Posterior vena cava (tissue), 2 donors: ENCODE data around the gene MXRA7. TPM values are rescaled to one million over a fixed set of nuclear protein-coding genes. Genes with fewer than 3 reads are reported as not detected.
"Not testable (repeated sequence)": the region's sequence is repeated elsewhere in the genome, so short reads cannot be mapped to it uniquely, and the experiment has no call there.

Source experiments
- DNase-seq: peaks from one replicate; pipeline ENCODE4 v3.0.0-alpha.2; 2020; ENCODE audit warnings: low spot score
- intact Hi-C, 2 donors: fragments of 100-400 bp; cut with DNase I; formaldehyde crosslinking; loops; one replicate each; pipeline versions ENCODE4 v1.14.1 to v1.14.2; 2022 to 2023
- total RNA-seq, 2 donors: library from RNA; stranded (reverse); fragmentation: NEBNext Ultra II Directional; extraction: Animal tissue kit (Norgen Biotek cat#: 25700); gene quantifications; one replicate each; pipeline ENCODE4 v1.2.1, GENCODE V29; 2021
- donor health status: DM: yes; HTN: yes; CAD: no.
- donor health status: DM: yes; HTN: yes; CAD: no.

Gene MXRA7
- total RNA-seq, 2 donors from 2014 or later, result 343 to 428 TPM

DNA sequence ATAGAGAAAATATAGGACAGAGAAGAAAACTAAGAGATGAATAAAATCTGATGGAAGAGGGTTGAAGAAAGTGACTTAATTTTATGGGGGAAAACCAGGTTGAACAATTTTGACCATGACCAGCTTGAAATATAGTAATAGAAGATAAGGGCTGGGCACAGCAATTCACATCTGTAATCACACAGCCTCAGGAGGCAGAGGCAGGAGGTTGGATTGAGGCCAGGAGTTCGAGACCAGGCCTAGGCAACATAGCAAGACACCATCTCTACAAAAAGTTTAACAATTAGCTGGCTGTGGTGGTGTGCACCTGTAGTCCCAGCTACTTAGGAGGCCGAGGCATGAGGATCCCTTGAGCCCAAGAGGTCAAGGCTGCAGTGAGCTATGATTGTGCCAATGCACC, 8.7 kb downstream of the MXRA7 start:
- intact Hi-C loops, result no loop called here
- DNase-seq, result no peak

- intact Hi-C loops, result no loop called here
- DNase-seq, result no peak
These were observed 9.2 kb downstream of the MXRA7 start for GRCh38 chr17:76701471-76701967.

DNA sequence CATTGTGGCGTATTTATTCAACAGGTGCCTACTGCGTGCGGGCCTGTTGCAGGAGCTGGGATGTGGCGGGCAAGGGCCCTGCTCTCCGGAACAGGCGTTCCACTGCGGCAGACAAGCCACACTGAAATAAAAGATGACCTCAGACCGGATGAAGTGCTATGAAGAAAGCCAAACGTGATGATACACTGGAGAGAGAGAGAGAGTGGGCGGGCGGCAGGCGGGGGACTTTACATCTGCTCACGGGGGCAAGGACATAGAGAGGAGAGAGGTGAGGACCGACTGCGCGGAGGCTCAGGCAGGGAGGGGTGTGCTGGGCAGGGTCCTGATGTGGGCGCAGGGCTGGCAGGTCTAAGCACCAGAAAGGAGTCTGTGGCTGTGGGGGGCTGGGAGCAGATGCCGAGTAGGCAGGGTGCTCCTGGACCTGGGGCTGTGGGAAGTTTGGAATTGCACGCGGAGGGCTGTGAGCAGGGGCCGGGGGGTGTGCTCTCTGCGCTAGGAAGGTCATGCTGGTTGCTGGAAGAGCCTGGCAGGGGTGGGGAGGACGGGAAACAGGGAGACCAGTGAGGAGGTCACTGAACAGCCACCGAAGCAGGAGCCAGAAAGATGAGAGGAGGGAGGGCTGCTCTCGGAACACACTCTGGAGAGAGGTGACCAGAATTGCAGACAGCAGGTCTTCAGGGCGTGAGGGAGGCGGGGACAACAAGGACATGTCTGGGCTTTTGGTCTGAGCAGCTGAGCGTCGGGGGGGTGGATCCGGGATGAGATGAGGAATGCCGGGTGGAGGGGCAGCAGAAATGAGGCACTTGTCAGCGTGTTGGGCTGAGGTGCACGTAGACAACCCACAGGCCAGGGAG, 9.9 kb downstream of the MXRA7 start:
- intact Hi-C loops, result no loop called here
- DNase-seq, result peak; percentile 88

DNA sequence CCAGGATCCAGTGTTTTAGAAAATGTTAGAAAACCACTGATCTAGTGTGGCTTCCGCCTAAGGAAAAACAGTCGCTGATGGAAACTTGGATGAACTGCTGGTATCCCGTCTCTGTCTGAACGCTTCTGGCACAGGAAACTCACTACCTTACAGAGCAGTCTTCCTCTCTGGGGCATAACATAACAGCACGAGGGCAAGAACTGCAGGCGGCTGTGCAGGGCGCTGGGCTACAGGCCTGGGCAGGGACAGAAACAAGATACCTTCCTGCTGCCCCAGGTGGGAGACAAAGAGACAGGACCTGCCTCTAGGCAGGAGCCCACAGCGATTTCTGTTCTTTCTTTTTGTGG, 10.5 kb downstream of the MXRA7 start:
- intact Hi-C loops, result no loop called here
- no peak for DNase-seq

DNA sequence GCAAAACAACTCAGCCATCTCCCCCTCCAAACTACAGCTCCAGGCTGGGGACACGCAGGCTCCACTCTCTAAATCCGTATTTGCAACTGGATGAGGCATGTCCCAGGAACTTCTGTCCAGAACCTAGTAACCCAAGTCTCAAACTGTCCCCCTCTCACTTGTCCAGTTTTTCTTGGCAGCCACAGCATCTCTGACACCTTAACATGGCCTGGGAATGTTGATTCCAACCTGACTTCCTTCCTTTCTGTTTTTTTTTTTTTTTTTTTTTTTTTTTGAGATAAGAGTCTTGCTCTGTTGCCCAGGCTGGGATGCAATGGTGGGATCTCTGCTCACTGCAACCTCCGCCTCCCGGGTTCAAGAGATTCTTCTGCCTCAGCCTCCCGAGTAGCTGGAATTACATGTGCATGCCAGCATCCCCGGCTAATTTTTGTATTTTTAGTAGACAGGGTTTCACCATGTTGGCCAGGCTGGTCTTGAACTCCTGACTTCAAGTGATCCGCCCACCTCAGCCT, 12.2 kb downstream of the MXRA7 start:
- DNase-seq, intact Hi-C loops: not testable (repeated sequence)

DNA sequence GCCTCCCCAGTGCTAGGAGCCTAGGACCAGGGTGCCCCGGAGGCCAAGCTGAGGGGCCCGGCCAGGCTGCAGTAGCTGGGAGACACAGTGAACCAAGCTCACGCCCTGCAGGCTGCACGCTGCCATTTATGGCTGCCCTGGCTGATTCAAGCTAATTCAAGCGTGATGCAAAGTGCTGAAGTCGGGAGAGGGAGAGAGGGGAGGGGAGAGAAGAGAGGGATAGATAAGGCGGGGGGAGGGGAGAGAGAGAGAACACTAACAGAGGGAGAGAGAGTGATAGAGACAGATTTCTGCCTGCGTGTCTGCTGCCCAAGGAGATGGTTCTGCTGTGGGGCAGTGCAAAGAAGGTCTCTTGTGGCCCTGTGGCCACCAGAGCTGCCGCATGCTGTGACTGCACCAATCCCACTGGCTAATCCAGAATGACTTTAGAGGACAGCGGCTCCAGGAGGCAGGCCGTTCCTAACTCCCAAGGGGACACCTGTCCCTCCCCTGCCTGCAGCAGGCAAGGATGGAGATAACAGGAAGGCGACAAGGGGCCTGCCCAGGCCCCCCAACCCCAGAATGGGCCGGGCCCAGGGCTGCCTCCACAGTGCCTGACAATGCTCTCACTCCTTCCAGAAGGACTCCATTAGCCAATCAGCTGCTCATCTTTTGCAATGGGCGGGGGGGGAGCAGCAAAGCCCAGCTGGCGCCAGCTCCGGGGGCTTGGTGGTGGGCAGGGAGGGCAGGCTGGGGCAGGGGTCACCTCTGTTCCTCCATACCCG, 12.9 kb downstream of the MXRA7 start:
- intact Hi-C loops, result no loop called here
- DNase-seq, result no peak

DNA sequence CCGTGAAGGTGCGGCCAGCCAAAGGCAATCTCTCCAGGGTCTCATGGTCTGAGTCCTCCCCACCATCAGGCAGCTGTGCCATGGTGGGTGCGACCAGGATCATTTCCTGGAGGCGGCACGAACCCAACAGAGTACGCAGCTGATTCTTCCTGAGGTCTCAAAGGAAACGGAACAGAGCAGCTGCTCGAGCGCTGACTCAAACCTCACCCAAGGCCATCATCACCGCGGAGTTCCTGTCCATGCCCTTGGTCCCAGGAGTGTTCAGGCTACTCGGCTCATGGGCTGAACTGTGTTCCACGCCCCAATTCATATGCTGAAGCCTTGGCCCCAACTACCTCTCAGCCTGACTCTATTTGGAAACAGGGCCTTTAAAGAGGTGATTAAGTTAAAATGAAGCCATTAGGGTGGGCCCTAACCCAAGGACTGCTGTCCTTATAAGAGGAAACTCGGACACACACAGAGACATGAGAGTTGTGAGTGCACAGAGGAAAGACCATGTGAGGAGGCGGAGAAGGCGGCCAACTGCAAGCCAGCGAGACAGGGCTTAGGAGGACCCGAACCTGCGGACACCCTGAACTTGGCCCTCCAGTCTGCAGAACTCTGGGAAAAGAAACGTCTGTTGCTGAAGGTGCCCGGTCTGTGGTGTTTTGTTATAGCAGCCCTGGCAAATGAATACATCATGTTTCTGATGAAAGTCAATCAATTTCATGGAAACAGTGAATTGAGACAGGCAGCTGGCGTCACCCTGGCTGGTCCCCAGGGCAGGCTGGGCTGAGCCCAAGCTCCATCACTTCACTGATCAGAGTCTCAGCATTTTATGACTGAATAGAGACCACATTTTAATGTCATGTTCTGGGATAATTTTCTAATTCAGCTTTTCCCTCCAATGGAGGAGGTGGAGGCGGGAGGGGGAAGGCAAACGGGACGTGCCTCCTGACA, 13.7 kb downstream of the MXRA7 start:
- intact Hi-C loops, result no loop called here
- no peak for DNase-seq

- DNase-seq, result no peak
- intact Hi-C loops, result no loop called here
These were observed 15.5 kb downstream of the MXRA7 start for GRCh38 chr17:76695059-76695831.

- intact Hi-C loops, result no loop called here
- no peak for DNase-seq
These were observed 19.2 kb downstream of the MXRA7 start for GRCh38 chr17:76691379-76692191.

- intact Hi-C loops, result no loop called here
- DNase-seq, result peak; percentile 61
These were observed 20.0 kb downstream of the MXRA7 start for GRCh38 chr17:76690596-76691280.

DNA sequence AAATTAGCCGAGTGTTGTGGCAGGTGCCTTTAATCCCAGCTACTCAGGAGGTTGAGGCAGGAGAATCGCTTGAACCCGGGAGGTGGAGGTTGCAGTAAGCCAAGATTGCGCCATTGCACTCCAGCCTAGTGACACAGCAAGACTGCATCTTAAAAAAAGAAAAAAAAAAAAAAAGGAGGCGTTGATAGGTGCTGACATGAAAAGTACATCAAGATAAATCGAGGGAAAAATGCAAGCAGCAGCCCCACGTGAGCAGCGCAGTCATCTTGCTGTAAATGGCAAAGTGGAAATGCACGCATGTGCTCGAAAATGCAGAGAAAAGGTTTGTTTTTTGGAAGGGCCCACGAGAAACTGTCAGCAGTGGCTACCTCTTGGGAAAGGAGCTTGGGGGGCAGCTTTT, 20.9 kb downstream of the MXRA7 start:
- intact Hi-C loops, result no loop called here

DNA sequence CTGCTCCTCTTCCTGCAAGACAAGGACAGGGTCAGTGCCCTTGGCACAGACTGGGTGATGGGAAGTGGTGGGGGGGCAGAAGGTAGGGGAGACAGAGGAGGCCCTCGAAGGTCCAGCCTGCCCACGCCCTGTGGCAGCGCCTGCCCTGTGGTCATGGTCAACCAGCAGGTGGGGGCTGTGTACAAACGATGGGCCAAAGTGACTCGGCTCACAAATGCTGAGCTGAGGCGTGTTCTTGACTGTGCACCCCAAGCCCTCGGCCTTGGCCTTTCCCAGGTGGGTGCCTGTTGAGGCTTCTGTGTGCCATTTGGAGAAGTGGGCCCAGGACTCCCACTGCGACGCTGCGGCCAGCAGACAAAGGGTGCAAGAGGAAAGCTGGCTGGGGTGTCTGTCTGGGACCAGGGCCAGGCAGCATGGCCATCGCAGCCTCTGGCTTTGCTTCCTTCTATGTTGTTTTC, 22.6 kb downstream of the MXRA7 start:
- intact Hi-C loops, result no loop called here
- peak; percentile 82 for DNase-seq

More for the DNA sequence above, 20.9 kb downstream of the MXRA7 start:
- DNase-seq, result peak; percentile 26

DNA sequence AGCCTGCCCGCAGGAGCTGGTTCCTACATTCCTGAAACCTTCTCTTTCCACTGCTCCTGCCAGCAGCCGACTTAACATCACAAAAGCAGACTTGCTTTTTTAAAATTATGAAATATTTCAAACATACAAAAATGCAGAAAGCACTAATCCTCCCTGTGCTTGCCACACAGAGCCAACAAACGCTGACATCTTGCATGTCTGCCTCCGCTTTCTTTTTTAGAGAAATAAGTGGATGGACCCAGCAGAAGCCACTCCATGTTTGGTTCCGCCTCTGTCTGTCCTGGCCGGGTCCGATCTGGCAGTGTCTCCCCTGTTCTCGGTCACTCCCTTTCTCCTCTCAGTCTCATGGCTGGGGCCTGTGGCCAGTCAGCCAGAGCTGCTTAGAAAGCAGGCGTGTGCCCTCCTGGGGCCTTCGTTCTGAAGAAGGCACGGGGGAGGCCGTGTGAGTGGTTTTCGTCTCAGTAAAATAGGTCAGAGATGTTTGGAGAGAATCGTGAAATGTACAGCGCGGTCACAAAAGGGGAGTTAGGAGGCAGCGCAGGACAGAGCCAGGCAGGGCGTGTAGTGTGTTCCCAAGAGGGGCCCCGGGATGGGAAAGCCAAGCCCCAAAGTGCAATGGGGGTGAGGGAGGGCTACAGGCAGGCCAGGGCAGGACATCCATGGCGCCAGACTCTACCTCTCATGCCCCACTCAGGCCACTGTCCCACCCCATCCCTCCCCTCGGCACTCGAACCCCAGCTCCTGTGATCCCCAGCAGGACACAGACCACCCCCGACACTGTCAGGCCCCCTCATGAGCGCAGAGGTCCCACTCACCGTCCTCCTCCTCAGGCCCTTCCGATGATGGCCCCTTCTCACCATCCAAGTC, 23.2 kb downstream of the MXRA7 start:
- intact Hi-C loops, result no loop called here
- peak; percentile 94 for DNase-seq

DNA sequence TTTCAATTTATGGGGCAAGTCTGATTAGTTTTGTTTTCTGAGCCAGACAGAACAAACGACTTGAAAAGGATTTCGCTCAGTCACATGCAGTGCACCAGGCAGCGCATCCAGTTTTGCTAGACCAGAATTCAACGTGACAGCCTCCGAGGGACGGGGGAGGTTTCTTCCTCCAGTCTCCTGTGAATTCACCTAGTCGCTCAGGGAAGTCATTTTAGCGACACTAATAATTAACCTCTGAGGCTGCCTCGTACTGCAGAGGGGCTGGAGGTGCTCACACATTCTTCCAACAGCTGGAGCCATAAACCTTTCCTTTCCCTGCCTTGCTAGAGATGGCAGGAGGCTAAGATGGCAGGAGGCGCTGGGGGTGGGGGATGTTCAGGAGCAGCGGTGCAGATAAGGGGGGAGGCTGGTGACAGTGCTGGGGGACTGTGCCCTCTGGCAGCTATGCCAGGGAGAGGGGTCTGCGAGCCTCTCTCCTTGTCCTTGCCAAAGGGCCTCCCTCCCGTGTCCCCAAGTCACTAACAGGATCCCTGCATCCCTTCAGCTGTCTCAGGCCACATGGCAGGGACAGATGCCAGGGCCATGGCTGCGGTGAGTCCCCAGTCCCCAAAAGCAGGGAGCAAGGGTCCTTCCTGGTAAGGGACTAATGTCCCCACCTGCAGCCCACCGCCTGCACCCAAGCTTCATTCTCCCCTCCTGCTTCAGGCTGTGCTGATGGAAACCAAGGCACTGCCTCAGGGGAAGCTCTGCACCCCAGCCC, 24.0 kb downstream of the MXRA7 start:
- intact Hi-C loops, result no loop called here
- DNase-seq, result no peak

DNA sequence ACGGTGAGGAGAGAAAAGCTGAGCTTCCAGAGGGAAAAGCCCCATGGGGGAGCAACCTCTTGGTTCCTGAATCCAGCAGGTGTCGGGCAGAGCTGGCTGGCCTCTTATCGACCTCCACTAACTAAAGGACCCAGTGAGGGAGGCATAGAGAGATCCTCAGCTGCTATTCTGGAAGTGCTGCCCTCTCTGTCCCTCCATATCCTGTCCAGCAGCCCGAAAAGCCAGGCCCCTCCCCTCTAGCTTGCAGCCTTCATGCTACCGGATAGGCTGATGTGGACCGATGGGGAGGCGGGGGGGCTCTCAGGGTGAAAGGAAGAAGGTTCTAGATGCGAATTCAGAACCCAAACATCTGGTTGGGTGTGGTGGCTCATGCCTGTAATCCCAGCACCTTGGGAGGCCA, 24.9 kb downstream of the MXRA7 start:
- intact Hi-C loops, result no loop called here
- DNase-seq, result no peak
